Measurements from ENCODE around the gene ZNF599. TPM values are rescaled to one million over a fixed set of nuclear protein-coding genes. Genes with fewer than 3 reads are reported as not detected.

ZNF599 gene
- polyA plus RNA-seq, 1 donor from 2014 or later, result 14.9 TPM

GRCh38 chr19:34734537-34735103, 38.4 kb downstream of the ZNF599 start:
- H3K4me2 ChIP-seq (ENCODE audit: low read length), result peak overlapping the region; percentile 91
- H2AFZ ChIP-seq (ENCODE audit: low read depth, low read length), result peak overlapping the region; percentile 96
- H3K27me3 ChIP-seq (ENCODE audit: insufficient read depth, low read depth, low read length), result no peaks in the 10 kb centered on the region
- no peaks in the 10 kb centered on the region for H3K9me2 ChIP-seq (ENCODE audit: insufficient read depth, low read length)
- H3K9ac ChIP-seq (ENCODE audit: low read length), result peak overlapping the region; percentile 95
- H3F3A ChIP-seq (ENCODE audit: insufficient read depth, low read length, poor library complexity, severe bottlenecking), result no peaks in the 10 kb centered on the region
- TF ChIP-seq MXI1 (conservative IDR thresholded peaks at IDR 0.05; ENCODE audit: poor library complexity, severe bottlenecking), result no peak
- no peak for TF ChIP-seq CTCF (IDR thresholded peaks at IDR 0.05; ENCODE audit: poor library complexity, severe bottlenecking)
- TF ChIP-seq REST (IDR thresholded peaks at IDR 0.05; ENCODE audit: borderline replicate concordance), result no peak
- no peak for TF ChIP-seq TAF1 (IDR thresholded peaks at IDR 0.05; ENCODE audit: low read depth)
- no peak for TF ChIP-seq EZH2 (IDR thresholded peaks at IDR 0.05; ENCODE audit: borderline replicate concordance, insufficient read depth, low read length, poor library complexity, severe bottlenecking)
- TF ChIP-seq POLR2AphosphoS5 (IDR thresholded peaks at IDR 0.05), result no peak
- no peak for TF ChIP-seq SMC3 (conservative IDR thresholded peaks at IDR 0.05; ENCODE audit: poor library complexity)
- no peak for TF ChIP-seq EP300 (conservative IDR thresholded peaks at IDR 0.05; ENCODE audit: poor library complexity, severe bottlenecking)
- no peak for TF ChIP-seq RAD21 (conservative IDR thresholded peaks at IDR 0.05)
- H3K79me2 ChIP-seq (replicated peaks; ENCODE audit: insufficient read depth, low read length), result no peaks in the 10 kb centered on the region
- H4K20me1 ChIP-seq (ENCODE audit: insufficient read depth), result no peaks in the 10 kb centered on the region
- H3K36me3 ChIP-seq (ENCODE audit: insufficient read depth, low read length), result peaks cover 13% of the 10 kb centered on the region
- H3K27ac ChIP-seq (ENCODE audit: low read length), result peak overlapping the region; percentile 95
- H3K4me3 ChIP-seq (ENCODE audit: low read length), result peak overlapping the region; percentile 99
- no peaks in the 10 kb centered on the region for H3K9me3 ChIP-seq (ENCODE audit: low read length)

GRCh38 chr19:34733746-34734536, 39.1 kb downstream of the ZNF599 start, which contains the start of gene ZNF181:
TSS of gene ZNF181 (plus strand) at chr19:34734243. CDS start at chr19:34735038, 795 bp downstream.
- H3K79me2 ChIP-seq (replicated peaks; ENCODE audit: insufficient read depth, low read length), result no peaks in the 10 kb centered on the region
- no peaks in the 10 kb centered on the region for H3K9me3 ChIP-seq (ENCODE audit: low read length)
- H3K27me3 ChIP-seq (ENCODE audit: insufficient read depth, low read depth, low read length), result no peaks in the 10 kb centered on the region
- peak within 1 kb of the TSS; percentile 95 for H3K9ac ChIP-seq (ENCODE audit: low read length)
- H3K4me2 ChIP-seq (ENCODE audit: low read length), result peak within 1 kb of the TSS; percentile 92
- peak within 1 kb of the TSS; percentile 96 for H2AFZ ChIP-seq (ENCODE audit: low read depth, low read length)
- no peaks in the 10 kb centered on the region for H3K9me2 ChIP-seq (ENCODE audit: insufficient read depth, low read length)
- TF ChIP-seq REST (IDR thresholded peaks at IDR 0.05; ENCODE audit: borderline replicate concordance) (peak; percentile 9), EP300 (conservative IDR thresholded peaks at IDR 0.05; ENCODE audit: poor library complexity, severe bottlenecking) (peak; percentile 44), SMC3 (conservative IDR thresholded peaks at IDR 0.05; ENCODE audit: poor library complexity) (no peak), EZH2 (IDR thresholded peaks at IDR 0.05; ENCODE audit: borderline replicate concordance, insufficient read depth, low read length, poor library complexity, severe bottlenecking) (no peak), RAD21 (conservative IDR thresholded peaks at IDR 0.05) (no peak), TAF1 (IDR thresholded peaks at IDR 0.05; ENCODE audit: low read depth) (peak; percentile 36), MXI1 (conservative IDR thresholded peaks at IDR 0.05; ENCODE audit: poor library complexity, severe bottlenecking) (peak; percentile 83), CTCF (IDR thresholded peaks at IDR 0.05; ENCODE audit: poor library complexity, severe bottlenecking) (no peak), POLR2AphosphoS5 (IDR thresholded peaks at IDR 0.05) (peak; percentile 73)
- H3K36me3 ChIP-seq (ENCODE audit: insufficient read depth, low read length), result peaks cover 8% of the 10 kb centered on the region
- peak within 1 kb of the TSS; percentile 95 for H3K27ac ChIP-seq (ENCODE audit: low read length)
- peak within 1 kb of the TSS; percentile 99 for H3K4me3 ChIP-seq (ENCODE audit: low read length)
- H3F3A ChIP-seq (ENCODE audit: insufficient read depth, low read length, poor library complexity, severe bottlenecking), result no peaks in the 10 kb centered on the region
- H4K20me1 ChIP-seq (ENCODE audit: insufficient read depth), result no peaks in the 10 kb centered on the region
